GM21526 (cell line): ENCODE measurements around the gene DYNLL1.
A peak's percentile ranks its signal among the peaks of the same experiment; 100 is the strongest.
"Not testable (repeated sequence)": the region's sequence is repeated elsewhere in the genome, so short reads cannot be mapped to it uniquely, and the experiment has no call there.

Source experiments
- ATAC-seq: cut with Tn5 transposase; IDR thresholded peaks from one replicate; pipeline ENCODE4 v1.9.1; 2021; ENCODE audit warnings: moderate library complexity; ENCODE audit not compliant: unreplicated experiment, low FRiP score

The DYNLL1 gene

GRCh38 chr12:120504587-120504986, 8.7 kb downstream of the DYNLL1 start:
- ATAC-seq = no peak

- no peak for ATAC-seq
These were observed 12.6 kb downstream of the DYNLL1 start for GRCh38 chr12:120508537-120508936.

- ATAC-seq = no peak
These were observed 18.1 kb downstream of the DYNLL1 start for GRCh38 chr12:120514002-120514401.

GRCh38 chr12:120515496-120515895, 19.6 kb downstream of the DYNLL1 start:
- ATAC-seq = no peak

- not testable (repeated sequence) for ATAC-seq
These were observed 23.4 kb downstream of the DYNLL1 start for GRCh38 chr12:120519324-120519723.

- ATAC-seq = no peak
These were observed 26.7 kb downstream of the DYNLL1 start for GRCh38 chr12:120522568-120522967.

- peak; percentile 60 for ATAC-seq
These were observed 33.1 kb downstream of the DYNLL1 start, which contains the start of gene COQ5 for GRCh38 chr12:120528861-120529525. COQ5 (minus strand) TSS chr12:120529158; CDS start chr12:120529141, 17 bp downstream.

GRCh38 chr12:120529641-120530417, 33.9 kb downstream of the DYNLL1 start:
- no peak for ATAC-seq

GRCh38 chr12:120530418-120530761, 34.5 kb downstream of the DYNLL1 start:
- ATAC-seq = not testable (repeated sequence)

GRCh38 chr12:120532701-120533238, 36.9 kb downstream of the DYNLL1 start:
- ATAC-seq = no peak

- peak; percentile 48 for ATAC-seq
These were observed 38.3 kb downstream of the DYNLL1 start, which contains the start of gene RNF10 for GRCh38 chr12:120534203-120534702. RNF10 (plus strand) TSS chr12:120534356; CDS start chr12:120534812, 456 bp downstream.

GRCh38 chr12:120534703-120535655, 39.1 kb downstream of the DYNLL1 start:
- peak; percentile 32 for ATAC-seq

GRCh38 chr12:120536064-120536791, 40.3 kb downstream of the DYNLL1 start:
- ATAC-seq = no peak

- no peak for ATAC-seq
These were observed 41.9 kb downstream of the DYNLL1 start for GRCh38 chr12:120537856-120538220.

- ATAC-seq = no peak
These were observed 42.6 kb downstream of the DYNLL1 start for GRCh38 chr12:120538281-120539156.

- no peak for ATAC-seq
These were observed 43.4 kb downstream of the DYNLL1 start for GRCh38 chr12:120539303-120539702.

- ATAC-seq = no peak
These were observed 44.5 kb downstream of the DYNLL1 start for GRCh38 chr12:120540445-120540844.

- ATAC-seq = no peak
These were observed 46.3 kb downstream of the DYNLL1 start for GRCh38 chr12:120542166-120542565.

- ATAC-seq = no peak
These were observed 48.8 kb downstream of the DYNLL1 start for GRCh38 chr12:120544691-120545090.
